Sigmoid colon (tissue), 7 donors: ENCODE measurements around the gene ARPC5. TPM values are rescaled to one million over a fixed set of nuclear protein-coding genes. Genes with fewer than 3 reads are reported as not detected.

Source experiments
- DNase-seq: peaks from one replicate; pipeline ENCODE4 v3.0.0-alpha.2; 2019
- H3K27ac ChIP-seq, 4 donors: fragments of 200-600 bp; sonication (generic); one replicate each; pipeline ENCODE4 v1.5.1; 2016 to 2019; ENCODE audit warnings: mild to moderate bottlenecking in 1 of 4
- H3K27me3 ChIP-seq, 3 donors: fragments of 200-600 bp; sonication (generic); one replicate each; pipeline ENCODE4 v1.5.1; 2019; ENCODE audit warnings: mild to moderate bottlenecking in 1 of 3
- H3K36me3 ChIP-seq, 4 donors: fragments of 200-600 bp; sonication (generic); one replicate each; pipeline ENCODE4 v1.5.1; 2016 to 2019
- H3K4me1 ChIP-seq, 4 donors: fragments of 200-600 bp; sonication (generic); one replicate each; pipeline ENCODE4 v1.5.1; 2017 to 2019
- H3K4me3 ChIP-seq, 4 donors: fragments of 200-600 bp; sonication (generic); one replicate each; pipeline ENCODE4 v1.5.1; 2017 to 2019; ENCODE audit warnings: mild to moderate bottlenecking in 2 of 4, moderate library complexity in 1 of 4
- H3K9me3 ChIP-seq, 4 donors: fragments of 200-600 bp in 3 of 4; sonication (generic) in 3 of 4; one replicate each; pipeline versions ENCODE4 v1.5.1 to v1.6.1; 2013 to 2019
- CTCF ChIP-seq, 4 experiments: fragments of 450-650 bp in 3 of 4; fragments of 200-600 bp in 1 of 4; IDR thresholded peaks; one replicate each; pipeline ENCODE4 v1.5.1; 2016 to 2019; ENCODE audit warnings: antibody characterized with exemption in 4 of 4, mild to moderate bottlenecking in 3 of 4, moderate library complexity in 2 of 4
- EP300 ChIP-seq, 4 donors: sonication (generic); formaldehyde crosslinking; IDR thresholded peaks; one replicate each; pipeline ENCODE4 v1.6.1; 2017; ENCODE audit warnings: antibody characterized with exemption in 4 of 4
- POLR2A ChIP-seq, 2 donors: fragments of 450-650 bp; IDR thresholded peaks; one replicate each; pipeline ENCODE4 v1.6.1; 2016; ENCODE audit warnings: antibody characterized with exemption in 2 of 2, mild to moderate bottlenecking in 2 of 2, moderate library complexity in 2 of 2
- POLR2AphosphoS5 ChIP-seq, 4 donors: sonication (generic); formaldehyde crosslinking; IDR thresholded peaks; one replicate each; pipeline ENCODE4 v1.6.1; 2017; ENCODE audit warnings: antibody characterized with exemption in 4 of 4
- WGBS, 2 donors: extraction: QIAGEN DNeasy Blood & Tissue Kit; methylation state at CpG; one replicate each; pipeline ENCODE4 v1.1.7; 2013; 5-methylcytosine and 5-hydroxymethylcytosine counted together
- intact Hi-C: fragments of 100-400 bp; cut with DNase I; formaldehyde crosslinking; loops from one replicate; pipeline ENCODE4 v1.15.1; 2023
- polyA plus RNA-seq, 3 donors: library from polyadenylated mRNA; stranded (reverse); fragments of 200-250 nt; gene quantifications; one replicate each; pipeline ENCODE4 v1.2.3, GENCODE V29; 2013
- total RNA-seq, 4 donors: library from RNA; depleted of rRNA; stranded (reverse); fragments of >200 nt; gene quantifications; one replicate each; pipeline ENCODE4 v1.1.0, GENCODE V29; 2016
- donor health status: healthy with polysubstance abuse.
- donor health status: Bipolar disorder and iron deficiency.
- donor health status: healthy.

ARPC5 gene
- total and polyA plus RNA-seq, 7 donors: 57.3 to 278 (median 95.6) TPM

- DNase-seq: no peak
- peaks cover 0 to under 1% (median 0%) of the 10 kb centered on the region in 4 donors for H3K4me1 ChIP-seq
- TF ChIP-seq CTCF (IDR thresholded peaks at IDR 0.05) (no peak), EP300 (IDR thresholded peaks at IDR 0.05) (no peak), POLR2AphosphoS5 (IDR thresholded peaks at IDR 0.05) (no peak), POLR2A (IDR thresholded peaks at IDR 0.05) (no peak)
- H3K36me3 ChIP-seq: no peaks in the 10 kb centered on the region
- WGBS, 2 donors: 96% methylated on average over 8 of the region's 8 CpGs
- H3K27ac ChIP-seq: no peak overlapping the region
- no peak overlapping the region for H3K4me3 ChIP-seq
- no peaks in the 10 kb centered on the region for H3K27me3 ChIP-seq
- intact Hi-C loops: loop anchor here (10.0 kb wide), 1 partner anchor 387 kb away; the partner anchor contains the start of gene COLGALT2
- H3K9me3 ChIP-seq: no peaks in the 10 kb centered on the region
Measured at GRCh38 chr1:183648042-183648441, 12.5 kb upstream of the ARPC5 start.

- H3K4me1 ChIP-seq: no peaks in the 10 kb centered on the region
- H3K36me3 ChIP-seq: no peaks in the 10 kb centered on the region
- no peak overlapping the region for H3K4me3 ChIP-seq
- intact Hi-C loops: loop anchor here (10.0 kb wide), 1 partner anchor 388 kb away; the partner anchor contains the start of gene COLGALT2
- no peaks in the 10 kb centered on the region for H3K27me3 ChIP-seq
- no peak overlapping the region for H3K27ac ChIP-seq
- TF ChIP-seq EP300 (IDR thresholded peaks at IDR 0.05) (no peak), CTCF (IDR thresholded peaks at IDR 0.05) (no peak), POLR2A (IDR thresholded peaks at IDR 0.05) (no peak), POLR2AphosphoS5 (IDR thresholded peaks at IDR 0.05) (no peak)
- no peak for DNase-seq
- no peaks in the 10 kb centered on the region for H3K9me3 ChIP-seq
Measured at GRCh38 chr1:183646776-183647175, 11.2 kb upstream of the ARPC5 start.

GRCh38 chr1:183645531-183645930 lies 9.9 kb upstream of the ARPC5 start:
- TF ChIP-seq CTCF (IDR thresholded peaks at IDR 0.05): no peak
- TF ChIP-seq EP300 (IDR thresholded peaks at IDR 0.05): no peak
- TF ChIP-seq POLR2AphosphoS5 (IDR thresholded peaks at IDR 0.05): no peak
- TF ChIP-seq POLR2A (IDR thresholded peaks at IDR 0.05): no peak
- WGBS, 2 donors: 66 to 81% methylated on average over 5 of the region's 5 CpGs
- Histone ChIP-seq H3K36me3 (no peaks in the 10 kb centered on the region), H3K27ac (no peak overlapping the region), H3K4me1 (no peaks in the 10 kb centered on the region), H3K4me3 (no peak overlapping the region), H3K9me3 (no peaks in the 10 kb centered on the region), H3K27me3 (no peaks in the 10 kb centered on the region)
- intact Hi-C loops: loop anchor here (10.0 kb wide), 1 partner anchor 389 kb away; the partner anchor contains the start of gene COLGALT2
- no peak for DNase-seq

DNA sequence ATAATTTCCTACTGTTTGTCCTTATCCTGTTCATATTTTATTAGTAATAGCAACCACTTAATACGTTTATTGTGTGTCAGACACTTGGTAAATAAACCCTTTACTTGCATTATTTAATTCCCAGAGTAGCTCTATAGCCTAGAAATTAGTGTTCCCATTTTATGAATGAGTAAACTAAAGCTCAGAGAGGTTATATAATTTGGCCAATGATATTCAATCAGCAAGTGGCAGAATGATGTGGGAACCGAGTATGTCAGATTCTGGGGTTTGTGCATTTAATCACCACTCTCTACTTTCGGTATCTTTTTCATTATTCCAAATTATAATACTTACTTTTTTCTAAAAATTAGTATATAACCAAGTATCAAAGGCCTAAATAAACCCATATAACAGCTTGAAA lies 6.6 kb upstream of the ARPC5 start:
- intact Hi-C loops: loop anchor here (10.0 kb wide), 1 partner anchor 393 kb away; the partner anchor contains the start of gene COLGALT2

More for the DNA sequence above, 6.6 kb upstream of the ARPC5 start:
- Histone ChIP-seq H3K4me1 (no peaks in the 10 kb centered on the region), H3K27me3 (no peaks in the 10 kb centered on the region), H3K36me3 (no peaks in the 10 kb centered on the region), H3K27ac (no peak overlapping the region), H3K4me3 (no peak overlapping the region), H3K9me3 (no peaks in the 10 kb centered on the region)
- no peak for DNase-seq
- 82 to 84% methylated on average over 3 of the region's 3 CpGs for WGBS, 2 donors
- TF ChIP-seq CTCF (IDR thresholded peaks at IDR 0.05) (no peak), POLR2A (IDR thresholded peaks at IDR 0.05) (no peak), EP300 (IDR thresholded peaks at IDR 0.05) (no peak), POLR2AphosphoS5 (IDR thresholded peaks at IDR 0.05) (no peak)
